CD14-positive monocyte (primary cell): ENCODE results near the gene IWS1. TPM values are rescaled to one million over a fixed set of nuclear protein-coding genes. Genes with fewer than 3 reads are reported as not detected.

Experiments used
- DNase-seq, 3 donors: peaks; one replicate each; pipeline ENCODE4 v3.0.0-alpha.2; 2011 to 2022
- H2AFZ ChIP-seq: 2 replicates; pipeline ENCODE4 v1.6.0; 2012; ENCODE audit warnings: mild to moderate bottlenecking, low read depth, low read length, inconsistent platforms; ENCODE audit not compliant: insufficient read depth, poor library complexity, severe bottlenecking
- H3K27ac ChIP-seq, 2 donors: 1 replicate in 1 of 2; 2 replicates in 1 of 2; pipeline ENCODE4 v1.5.1; 2012 to 2013; ENCODE audit warnings: low read length in 2 of 2, control low read depth in 1 of 2, inconsistent platforms in 1 of 2, low read depth in 1 of 2, mild to moderate bottlenecking in 1 of 2
- H3K27me3 ChIP-seq, 2 donors: one replicate each; pipeline versions ENCODE4 v1.6.0 to v1.6.1; 2011 to 2013; ENCODE audit warnings: low read length in 2 of 2; ENCODE audit not compliant: control insufficient read depth in 2 of 2, insufficient read depth in 2 of 2
- H3K36me3 ChIP-seq, 2 donors: replicated peaks in 1 of 2; 1 replicate in 1 of 2; 2 replicates in 1 of 2; pipeline versions ENCODE4 v1.5.1 to v1.6.1; 2012 to 2013; ENCODE audit warnings: low read length in 2 of 2, control low read depth in 1 of 2, inconsistent platforms in 1 of 2, mild to moderate bottlenecking in 1 of 2; ENCODE audit not compliant: insufficient read depth in 2 of 2, control insufficient read depth in 1 of 2
- H3K4me1 ChIP-seq, 2 donors: 1 replicate in 1 of 2; 2 replicates in 1 of 2; pipeline versions ENCODE4 v1.5.1 to v1.6.1; 2012 to 2013; ENCODE audit warnings: low read length in 2 of 2, control low read depth in 1 of 2, inconsistent platforms in 1 of 2, mild to moderate bottlenecking in 1 of 2, moderate library complexity in 1 of 2; ENCODE audit not compliant: insufficient read depth in 2 of 2, control insufficient read depth in 1 of 2
- H3K4me2 ChIP-seq: replicated peaks from 2 replicates; pipeline ENCODE3; 2012; ENCODE audit warnings: low read length, moderate library complexity, mild to moderate bottlenecking; ENCODE audit not compliant: poor library complexity, severe bottlenecking; ENCODE audit errors: extremely low read depth
- H3K4me3 ChIP-seq, 3 experiments: fragments of 200-600 bp in 1 of 3; sonication (generic) in 1 of 3; replicated peaks in 1 of 3; 1 replicate in 2 of 3; 2 replicates in 1 of 3; pipeline ENCODE4 v1.5.1; 2011 to 2013; ENCODE audit warnings: low read length in 3 of 3, mild to moderate bottlenecking in 3 of 3, control low read depth in 2 of 3, low read depth in 2 of 3, inconsistent platforms in 1 of 3, moderate library complexity in 1 of 3
- H3K79me2 ChIP-seq: 2 replicates; pipeline ENCODE4 v1.6.0; 2012; ENCODE audit warnings: mild to moderate bottlenecking, control low read depth, inconsistent platforms, low read length, moderate library complexity; ENCODE audit not compliant: insufficient read depth
- H3K9ac ChIP-seq: 2 replicates; pipeline ENCODE4 v1.6.0; 2017; ENCODE audit warnings: low read length, mild to moderate bottlenecking; ENCODE audit not compliant: insufficient read depth, poor library complexity, severe bottlenecking
- H3K9me3 ChIP-seq, 2 donors: replicated peaks in 1 of 2; 1 replicate in 1 of 2; 2 replicates in 1 of 2; pipeline versions ENCODE4 v1.5.1 to v1.6.1; 2012 to 2013; ENCODE audit warnings: low read length in 2 of 2, control low read depth in 1 of 2; ENCODE audit not compliant: control insufficient read depth in 1 of 2, insufficient read depth in 1 of 2
- H4K20me1 ChIP-seq: 2 replicates; pipeline ENCODE4 v1.6.0; 2012; ENCODE audit warnings: mild to moderate bottlenecking, low read length, control low read depth, moderate library complexity; ENCODE audit not compliant: insufficient read depth
- H3K27ac Mint-ChIP-seq, 7 donors: one replicate each; pipeline ENCODE4 v1.8.0; 2020; ENCODE audit warnings: mild to moderate bottlenecking in 7 of 7, mixed read lengths in 7 of 7, moderate library complexity in 6 of 7, inconsistent platforms in 2 of 7
- H3K27me3 Mint-ChIP-seq, 3 donors: one replicate each; pipeline ENCODE4 v1.8.0; 2021 to 2022; ENCODE audit warnings: low read depth in 3 of 3, mild to moderate bottlenecking in 3 of 3, mixed read lengths in 3 of 3, moderate library complexity in 3 of 3, inconsistent platforms in 1 of 3
- H3K36me3 Mint-ChIP-seq, 2 donors: one replicate each; pipeline ENCODE4 v1.8.0; 2020; ENCODE audit warnings: mixed read lengths in 2 of 2, inconsistent platforms in 1 of 2, mild to moderate bottlenecking in 1 of 2
- H3K4me1 Mint-ChIP-seq: one replicate; pipeline ENCODE4 v1.8.0; 2020; ENCODE audit warnings: mild to moderate bottlenecking, mixed read lengths
- H3K4me3 Mint-ChIP-seq, 2 donors: one replicate each; pipeline ENCODE4 v1.8.0; 2020; ENCODE audit warnings: mild to moderate bottlenecking in 2 of 2, mixed read lengths in 2 of 2, moderate library complexity in 1 of 2
- H3K9me3 Mint-ChIP-seq, 7 donors: one replicate each; pipeline ENCODE4 v1.8.0; 2020 to 2022; ENCODE audit warnings: mixed read lengths in 7 of 7, mild to moderate bottlenecking in 6 of 7, moderate library complexity in 6 of 7, inconsistent platforms in 2 of 7
- WGBS: methylation state at CpG from one replicate; pipeline ENCODE4 v1.1.5; 2013; ENCODE audit warnings: missing lambda C conversion rate; ENCODE audit not compliant: insufficient coverage; 5-methylcytosine and 5-hydroxymethylcytosine counted together
- intact Hi-C, 2 donors: fragments of 100-400 bp; cut with micrococcal nuclease; formaldehyde crosslinking; loops; one replicate each; pipeline versions ENCODE4 v1.15.0 to v1.15.1; 2023
- polyA plus RNA-seq, 3 donors: library from polyadenylated mRNA; depleted of rRNA in 1 of 3; unstranded in 2 of 3; stranded (reverse) in 1 of 3; fragments of 300-500 nt in 2 of 3; fragments of >200 nt in 1 of 3; fragmentation: Illumina TruSeq in 2 of 3; gene quantifications; 1 replicate in 2 of 3; 2 replicates in 1 of 3; pipeline ENCODE4 v1.2.3, GENCODE V29; 2012 to 2021
- TF ChIP-seq, protein P1 (sequence below): fragments of 200-600 bp; IDR thresholded peaks from one replicate; pipeline ENCODE4 v1.8.0; 2022; ENCODE audit warnings: antibody characterized with exemption, mild to moderate bottlenecking

Gene IWS1
- polyA plus RNA-seq, 3 donors, result 7.9 to 21.3 (median 15.6) TPM

GRCh38 chr2:127486247-127487058, 39.8 kb downstream of the IWS1 start:
- H3K9me3 ChIP-seq, result no peaks in the 10 kb centered on the region
- peak overlapping the region; percentile 19 to 76 for H3K27ac ChIP-seq
- no peak overlapping the region for H2AFZ ChIP-seq
- peaks cover 84 to 97% of the 10 kb centered on the region in 2 donors for H3K36me3 ChIP-seq
- DNase-seq, result peak; percentile 12 to 29 (median 25)
- no peak overlapping the region for H3K4me3 ChIP-seq
- WGBS, result 28% methylated on average over 4 of the region's 8 CpGs
- H3K4me2 ChIP-seq, result no peak overlapping the region
- peaks cover 76 to 94% of the 10 kb centered on the region in 2 donors for H3K36me3 Mint-ChIP-seq
- peaks cover 4% of the 10 kb centered on the region for H3K79me2 ChIP-seq
- TF ChIP-seq, protein P1, sequence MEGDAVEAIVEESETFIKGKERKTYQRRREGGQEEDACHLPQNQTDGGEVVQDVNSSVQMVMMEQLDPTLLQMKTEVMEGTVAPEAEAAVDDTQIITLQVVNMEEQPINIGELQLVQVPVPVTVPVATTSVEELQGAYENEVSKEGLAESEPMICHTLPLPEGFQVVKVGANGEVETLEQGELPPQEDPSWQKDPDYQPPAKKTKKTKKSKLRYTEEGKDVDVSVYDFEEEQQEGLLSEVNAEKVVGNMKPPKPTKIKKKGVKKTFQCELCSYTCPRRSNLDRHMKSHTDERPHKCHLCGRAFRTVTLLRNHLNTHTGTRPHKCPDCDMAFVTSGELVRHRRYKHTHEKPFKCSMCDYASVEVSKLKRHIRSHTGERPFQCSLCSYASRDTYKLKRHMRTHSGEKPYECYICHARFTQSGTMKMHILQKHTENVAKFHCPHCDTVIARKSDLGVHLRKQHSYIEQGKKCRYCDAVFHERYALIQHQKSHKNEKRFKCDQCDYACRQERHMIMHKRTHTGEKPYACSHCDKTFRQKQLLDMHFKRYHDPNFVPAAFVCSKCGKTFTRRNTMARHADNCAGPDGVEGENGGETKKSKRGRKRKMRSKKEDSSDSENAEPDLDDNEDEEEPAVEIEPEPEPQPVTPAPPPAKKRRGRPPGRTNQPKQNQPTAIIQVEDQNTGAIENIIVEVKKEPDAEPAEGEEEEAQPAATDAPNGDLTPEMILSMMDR, result no peak
- no peak overlapping the region for H3K4me3 Mint-ChIP-seq
- H4K20me1 ChIP-seq, result peaks cover 21% of the 10 kb centered on the region
- H3K4me1 ChIP-seq, result peaks cover 18 to 28% of the 10 kb centered on the region in 2 donors
- H3K9me3 Mint-ChIP-seq, result peaks cover 0 to 2% (median 0%) of the 10 kb centered on the region in 7 donors
- H3K9ac ChIP-seq, result peak overlapping the region; percentile 18
- H3K27me3 Mint-ChIP-seq, result peaks cover 0 to 1% (median 0%) of the 10 kb centered on the region in 3 donors
- peak overlapping the region; percentile 46 to 85 (median 61) for H3K27ac Mint-ChIP-seq
- intact Hi-C loops, result loop anchor here (10.0 kb wide), 2 partner anchors 152 to 162 kb away; no protein-coding TSS in a partner anchor
- peaks cover 31% of the 10 kb centered on the region for H3K4me1 Mint-ChIP-seq
- H3K27me3 ChIP-seq, result no peaks in the 10 kb centered on the region

DNA sequence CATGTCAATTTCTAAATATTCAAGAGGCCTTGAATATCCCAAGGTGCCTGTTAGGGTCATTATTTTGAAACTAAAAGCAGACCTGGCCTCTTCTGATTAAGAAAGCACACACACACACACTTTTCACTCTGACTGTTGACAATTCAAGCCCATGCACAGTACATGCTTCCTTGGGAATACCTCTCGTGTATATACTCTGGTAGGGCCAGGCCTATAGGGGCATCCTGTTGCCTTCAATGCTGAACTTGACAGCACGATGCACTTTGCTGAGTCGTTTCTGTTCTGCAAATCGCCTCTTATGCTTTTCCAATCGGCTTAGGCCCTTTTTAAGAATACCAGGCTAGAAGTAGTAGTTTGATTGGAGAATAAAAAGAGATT, 40.6 kb downstream of the IWS1 start:
- TF ChIP-seq, protein P1, result no peak
- Mint-ChIP-seq H3K36me3 (peaks cover 76 to 94% of the 10 kb centered on the region in 2 donors), H3K4me1 (peaks cover 31% of the 10 kb centered on the region), H3K27ac (peak overlapping the region in 4 of 7 donors; percentile 36 to 68 (median 50)), H3K9me3 (peaks cover 0 to 2% (median 0%) of the 10 kb centered on the region in 7 donors), H3K27me3 (peaks cover 0 to 1% (median 0%) of the 10 kb centered on the region in 3 donors), H3K4me3 (no peak overlapping the region)
- Histone ChIP-seq H3K36me3 (peaks cover 85 to 97% of the 10 kb centered on the region in 2 donors), H3K9me3 (no peaks in the 10 kb centered on the region), H3K27me3 (no peaks in the 10 kb centered on the region), H2AFZ (no peak overlapping the region), H3K27ac (peak overlapping the region in 1 of 2 donors; percentile 76), H3K4me2 (no peak overlapping the region), H3K4me3 (no peak overlapping the region), H3K4me1 (peaks cover 18 to 28% of the 10 kb centered on the region in 2 donors), H4K20me1 (peaks cover 17% of the 10 kb centered on the region), H3K79me2 (peaks cover 4% of the 10 kb centered on the region), H3K9ac (no peak overlapping the region)
- DNase-seq, result no peak
- intact Hi-C loops, result loop anchor here (10.0 kb wide), 2 partner anchors 151 to 161 kb away; no protein-coding TSS in a partner anchor
- WGBS, result 7% methylated on average over 4 of the region's 5 CpGs
